Activated naive CD4-positive, alpha-beta T cell treated with anti-CD3 and anti-CD28 coated beads, Interleukin-2, amount 50 U/mL, for 24 hours (primary cell): ENCODE results near the gene DTWD1.
"Not testable (repeated sequence)": the region's sequence is repeated elsewhere in the genome, so short reads cannot be mapped to it uniquely, and the experiment has no call there.

Experiments used
- H3K27ac Mint-ChIP-seq: one replicate; pipeline ENCODE4 v1.8.0; 2021; ENCODE audit warnings: mild to moderate bottlenecking, mixed read lengths
- H3K27me3 Mint-ChIP-seq: one replicate; pipeline ENCODE4 v1.8.0; 2021; ENCODE audit warnings: mixed read lengths
- H3K36me3 Mint-ChIP-seq: one replicate; pipeline ENCODE4 v1.8.0; 2021; ENCODE audit warnings: mixed read lengths
- H3K4me1 Mint-ChIP-seq: one replicate; pipeline ENCODE4 v1.8.0; 2021; ENCODE audit warnings: mixed read lengths
- H3K4me3 Mint-ChIP-seq: one replicate; pipeline ENCODE4 v1.8.0; 2021; ENCODE audit warnings: mild to moderate bottlenecking, mixed read lengths
- H3K9me3 Mint-ChIP-seq: one replicate; pipeline ENCODE4 v1.8.0; 2021; ENCODE audit warnings: mixed read lengths

DTWD1 gene

GRCh38 chr15:49625460-49626036, 4.7 kb downstream of the DTWD1 start:
- Mint-ChIP-seq H3K4me3 (no peak overlapping the region), H3K9me3 (no peaks in the 10 kb centered on the region), H3K4me1 (peaks cover 39% of the 10 kb centered on the region), H3K27me3 (no peaks in the 10 kb centered on the region), H3K36me3 (peaks cover 15% of the 10 kb centered on the region), H3K27ac (no peak overlapping the region)

GRCh38 chr15:49627407-49627877, 6.6 kb downstream of the DTWD1 start:
- H3K27ac Mint-ChIP-seq: no peak overlapping the region

DNA sequence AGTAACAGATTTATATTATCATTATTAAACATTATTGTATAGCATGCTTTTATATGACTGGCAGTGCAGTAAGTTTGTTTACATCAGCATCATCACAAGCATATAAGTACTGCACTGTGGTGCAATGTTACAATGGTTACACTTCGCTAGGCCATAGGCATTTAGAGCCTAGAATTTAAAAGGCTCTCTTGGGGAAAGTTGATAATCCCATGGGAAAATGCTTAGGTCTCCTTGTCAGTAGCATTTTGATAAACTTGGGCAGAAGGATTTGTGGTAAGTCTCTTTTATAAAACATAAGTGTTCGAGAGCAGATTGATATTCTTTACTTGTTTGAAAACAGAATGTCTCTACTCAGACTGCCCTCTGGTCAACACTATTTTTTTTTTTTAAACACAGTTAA, 7.5 kb downstream of the DTWD1 start:
- Mint-ChIP-seq H3K9me3 (no peaks in the 10 kb centered on the region), H3K36me3 (peaks cover 13% of the 10 kb centered on the region), H3K4me1 (peaks cover 13% of the 10 kb centered on the region), H3K4me3 (no peak overlapping the region), H3K27me3 (no peaks in the 10 kb centered on the region), H3K27ac (no peak overlapping the region)

More at GRCh38 chr15:49627407-49627877, 6.6 kb downstream of the DTWD1 start:
- no peaks in the 10 kb centered on the region for H3K9me3 Mint-ChIP-seq
- peaks cover 15% of the 10 kb centered on the region for H3K36me3 Mint-ChIP-seq
- H3K4me1 Mint-ChIP-seq: peaks cover 22% of the 10 kb centered on the region
- no peak overlapping the region for H3K4me3 Mint-ChIP-seq
- H3K27me3 Mint-ChIP-seq: no peaks in the 10 kb centered on the region

- H3K4me1 Mint-ChIP-seq: peaks cover 3% of the 10 kb centered on the region
- H3K27me3 Mint-ChIP-seq: no peaks in the 10 kb centered on the region
- peaks cover 21% of the 10 kb centered on the region for H3K36me3 Mint-ChIP-seq
- no peak overlapping the region for H3K4me3 Mint-ChIP-seq
- H3K27ac Mint-ChIP-seq: no peak overlapping the region
- H3K9me3 Mint-ChIP-seq: no peaks in the 10 kb centered on the region
These were observed 17.0 kb downstream of the DTWD1 start for GRCh38 chr15:49637857-49638256.

DNA sequence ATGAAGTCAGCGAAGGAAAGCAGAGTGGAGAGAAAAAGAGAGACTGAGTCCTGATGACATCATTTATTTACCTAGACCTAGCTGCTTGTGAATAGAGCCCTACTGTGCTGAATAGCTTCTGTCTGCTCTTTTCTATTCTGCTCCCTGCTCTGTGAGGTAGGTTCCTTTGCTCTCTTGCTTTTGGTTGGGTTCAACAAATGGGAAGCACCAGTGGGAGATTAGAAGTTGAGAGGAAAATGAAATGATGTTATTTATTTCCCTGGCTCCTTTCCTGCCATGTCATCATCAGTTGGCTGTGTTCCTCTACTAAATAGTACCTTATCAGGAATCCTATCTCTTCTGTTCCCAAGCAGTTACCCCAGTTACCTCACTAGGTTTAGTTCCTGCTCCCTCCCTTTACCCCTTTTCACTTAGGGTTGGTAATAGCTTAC, 23.5 kb downstream of the DTWD1 start:
- no peaks in the 10 kb centered on the region for H3K9me3 Mint-ChIP-seq
- H3K36me3 Mint-ChIP-seq: peaks cover 12% of the 10 kb centered on the region
- H3K27ac Mint-ChIP-seq: peak overlapping the region; percentile 65
- no peaks in the 10 kb centered on the region for H3K27me3 Mint-ChIP-seq
- no peaks in the 10 kb centered on the region for H3K4me1 Mint-ChIP-seq
- H3K4me3 Mint-ChIP-seq: no peak overlapping the region

GRCh38 chr15:49645277-49645676, 24.4 kb downstream of the DTWD1 start:
- Mint-ChIP-seq H3K4me1 (no peaks in the 10 kb centered on the region), H3K27me3 (no peaks in the 10 kb centered on the region), H3K9me3 (no peaks in the 10 kb centered on the region), H3K27ac (no peak overlapping the region), H3K4me3 (no peak overlapping the region), H3K36me3 (peaks cover 12% of the 10 kb centered on the region)

DNA sequence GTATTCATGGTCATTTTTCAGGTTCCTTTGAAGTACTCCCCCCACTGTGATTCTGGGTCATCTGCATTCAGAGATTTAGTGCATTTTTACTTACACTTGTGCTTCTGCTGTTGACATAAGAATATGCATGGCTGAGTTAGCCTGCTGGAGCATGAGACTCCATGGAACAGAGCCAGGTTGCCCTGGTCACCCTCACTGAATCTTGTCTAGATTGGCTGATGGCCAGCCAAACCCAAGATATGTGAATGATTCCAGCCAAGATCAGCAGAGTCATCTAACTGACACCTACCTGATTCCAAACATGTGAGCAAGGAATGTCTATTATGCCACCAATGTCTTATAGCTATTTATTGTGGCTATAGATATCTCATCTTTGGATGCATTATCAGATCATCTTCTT, 25.1 kb downstream of the DTWD1 start:
- Mint-ChIP-seq H3K4me1 (no peaks in the 10 kb centered on the region), H3K27ac (no peak overlapping the region), H3K9me3 (no peaks in the 10 kb centered on the region), H3K4me3 (no peak overlapping the region), H3K36me3 (peaks cover 10% of the 10 kb centered on the region), H3K27me3 (no peaks in the 10 kb centered on the region)

- Mint-ChIP-seq H3K4me3 (no peak overlapping the region), H3K27me3 (no peaks in the 10 kb centered on the region), H3K36me3 (peaks cover 5% of the 10 kb centered on the region), H3K9me3 (no peaks in the 10 kb centered on the region), H3K27ac (no peak overlapping the region), H3K4me1 (no peaks in the 10 kb centered on the region)
These were observed 26.0 kb downstream of the DTWD1 start for GRCh38 chr15:49646891-49647290.

DNA sequence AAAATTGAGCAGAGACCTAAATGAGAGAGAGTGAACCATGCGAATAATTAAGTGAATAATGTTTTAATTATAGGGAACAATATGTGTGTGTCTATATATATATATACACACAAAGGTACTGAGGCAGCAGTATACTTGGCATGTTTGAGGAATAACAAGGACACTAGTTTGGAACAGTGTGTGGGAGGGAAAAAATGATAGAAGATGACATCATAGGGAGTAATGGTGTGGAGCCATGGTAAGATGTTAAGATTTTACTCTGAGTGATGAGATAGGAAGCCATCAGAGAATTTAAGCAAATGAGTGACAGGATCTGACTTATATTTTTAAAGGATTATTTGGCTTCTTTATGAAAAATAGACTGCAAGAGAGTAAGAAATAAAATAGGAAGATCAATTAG, 29.1 kb downstream of the DTWD1 start:
- H3K36me3 Mint-ChIP-seq: peaks cover 2% of the 10 kb centered on the region
- peaks cover 10% of the 10 kb centered on the region for H3K9me3 Mint-ChIP-seq
- H3K27me3 Mint-ChIP-seq: peaks cover 1% of the 10 kb centered on the region
- H3K27ac Mint-ChIP-seq: no peak overlapping the region
- H3K4me1 Mint-ChIP-seq: no peaks in the 10 kb centered on the region
- no peak overlapping the region for H3K4me3 Mint-ChIP-seq

DNA sequence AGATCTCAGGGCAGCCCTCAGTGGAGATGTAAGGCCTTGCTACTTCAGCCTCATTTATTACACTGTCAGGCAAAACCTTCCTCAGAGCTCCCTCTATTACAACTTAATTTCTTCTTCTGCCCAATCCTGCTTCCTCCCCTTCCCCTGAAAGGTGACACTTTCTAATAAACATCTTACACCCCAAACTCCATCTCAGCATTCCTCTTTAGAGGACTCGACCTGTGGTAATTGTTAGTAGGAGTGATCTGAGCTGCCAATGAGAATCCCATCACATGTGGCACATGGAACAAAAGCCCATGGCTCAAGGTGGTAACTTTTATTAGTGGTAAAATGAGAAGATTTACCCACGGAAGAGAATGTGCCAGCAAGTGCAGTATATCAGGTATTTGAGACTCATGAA, 29.8 kb downstream of the DTWD1 start:
- Mint-ChIP-seq H3K27me3 (peaks cover 1% of the 10 kb centered on the region), H3K36me3 (peaks cover 2% of the 10 kb centered on the region), H3K4me3 (no peak overlapping the region), H3K27ac (no peak overlapping the region), H3K9me3 (peaks cover 10% of the 10 kb centered on the region), H3K4me1 (no peaks in the 10 kb centered on the region)

- H3K9me3 Mint-ChIP-seq: peaks cover 12% of the 10 kb centered on the region
- H3K4me3 Mint-ChIP-seq: no peak overlapping the region
- H3K4me1 Mint-ChIP-seq: no peaks in the 10 kb centered on the region
- peaks cover 2% of the 10 kb centered on the region for H3K36me3 Mint-ChIP-seq
- H3K27me3 Mint-ChIP-seq: peaks cover 4% of the 10 kb centered on the region
- H3K27ac Mint-ChIP-seq: no peak overlapping the region
These were observed 32.1 kb downstream of the DTWD1 start for GRCh38 chr15:49652922-49653321.

DNA sequence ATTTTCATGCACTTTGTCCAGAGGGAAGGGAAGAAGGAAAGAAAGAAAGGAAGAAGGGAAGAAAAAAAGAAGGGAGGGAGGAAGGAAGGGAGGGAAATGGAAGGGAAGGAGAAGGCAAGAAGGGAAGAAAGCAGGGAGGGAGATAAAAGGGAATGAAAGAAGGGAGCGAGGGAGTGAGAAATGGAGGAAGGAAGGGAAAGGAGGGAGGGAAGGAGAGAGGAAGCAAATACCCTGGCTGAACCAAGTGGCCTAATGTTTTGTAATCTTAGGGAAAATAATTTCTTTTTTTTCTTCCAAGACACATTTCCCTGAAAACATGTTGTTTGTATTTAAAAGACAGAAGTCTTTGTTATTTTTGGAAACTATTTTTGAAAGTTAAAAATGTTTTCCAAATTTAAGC, 35.9 kb downstream of the DTWD1 start:
- H3K27ac Mint-ChIP-seq: no peak overlapping the region
- peaks cover 18% of the 10 kb centered on the region for H3K9me3 Mint-ChIP-seq
- H3K4me1 Mint-ChIP-seq: no peaks in the 10 kb centered on the region

GRCh38 chr15:49664716-49665115, 43.9 kb downstream of the DTWD1 start:
- H3K4me3 Mint-ChIP-seq: no peak overlapping the region
- no peaks in the 10 kb centered on the region for H3K36me3 Mint-ChIP-seq
- peaks cover 19% of the 10 kb centered on the region for H3K27me3 Mint-ChIP-seq
- H3K9me3 Mint-ChIP-seq: no peaks in the 10 kb centered on the region
- H3K27ac Mint-ChIP-seq: no peak overlapping the region
- H3K4me1 Mint-ChIP-seq: no peaks in the 10 kb centered on the region

More for the DNA sequence above, 35.9 kb downstream of the DTWD1 start:
- Mint-ChIP-seq H3K27me3 (peaks cover 12% of the 10 kb centered on the region), H3K36me3 (peaks cover 2% of the 10 kb centered on the region), H3K4me3 (no peak overlapping the region)

GRCh38 chr15:49666486-49666885, 45.6 kb downstream of the DTWD1 start:
- H3K9me3 Mint-ChIP-seq, H3K27ac Mint-ChIP-seq, H3K4me3 Mint-ChIP-seq, H3K36me3 Mint-ChIP-seq, H3K4me1 Mint-ChIP-seq: not testable (repeated sequence)
- peaks cover 14% of the 10 kb centered on the region for H3K27me3 Mint-ChIP-seq

- Mint-ChIP-seq H3K4me3 (no peak overlapping the region), H3K27me3 (peaks cover 10% of the 10 kb centered on the region), H3K36me3 (no peaks in the 10 kb centered on the region)
These were observed 48.4 kb downstream of the DTWD1 start for GRCh38 chr15:49669288-49669687.

DNA sequence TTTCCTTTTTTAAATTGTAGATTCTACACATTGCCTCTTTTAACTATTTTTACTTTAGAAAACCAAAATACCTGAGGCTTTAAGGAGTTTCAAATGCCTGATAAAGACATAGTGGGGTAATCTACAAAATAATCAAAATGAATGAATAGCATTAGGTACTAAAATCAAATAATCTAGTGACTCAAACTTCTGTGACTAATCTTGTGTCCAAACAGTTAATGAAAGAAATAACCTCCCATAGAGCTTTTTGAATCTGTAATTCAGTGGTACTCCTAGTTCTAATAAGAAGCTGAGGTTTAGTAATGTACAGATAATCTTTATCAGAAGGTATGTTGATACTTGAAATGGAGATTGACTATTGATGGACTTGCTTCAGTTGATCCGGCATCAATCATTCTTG, 53.0 kb downstream of the DTWD1 start:
- Mint-ChIP-seq H3K27me3 (peaks cover 21% of the 10 kb centered on the region), H3K4me1 (no peaks in the 10 kb centered on the region), H3K4me3 (no peak overlapping the region), H3K9me3 (no peaks in the 10 kb centered on the region), H3K27ac (no peak overlapping the region), H3K36me3 (no peaks in the 10 kb centered on the region)

More at GRCh38 chr15:49669288-49669687, 48.4 kb downstream of the DTWD1 start:
- no peak overlapping the region for H3K27ac Mint-ChIP-seq
- no peaks in the 10 kb centered on the region for H3K9me3 Mint-ChIP-seq
- H3K4me1 Mint-ChIP-seq: no peaks in the 10 kb centered on the region

DNA sequence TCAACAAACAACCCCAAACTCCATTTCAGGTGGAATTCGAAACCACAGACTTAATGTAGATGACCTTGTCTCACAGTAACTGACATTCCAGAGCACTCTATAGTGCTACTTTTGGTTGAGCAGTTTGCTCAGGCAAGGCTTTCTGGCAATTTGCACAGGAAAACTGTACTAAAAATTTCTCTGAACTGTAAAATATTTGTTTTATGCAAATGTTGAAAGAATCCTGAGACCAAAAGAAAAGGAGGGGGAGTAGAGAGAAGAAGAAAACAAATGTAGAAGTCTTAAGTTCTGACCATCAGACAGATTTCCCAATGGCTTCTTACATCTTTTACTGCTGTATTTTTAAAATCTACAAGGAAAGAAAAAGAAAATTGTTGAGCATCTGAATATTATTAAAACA, 53.5 kb downstream of the DTWD1 start:
- Mint-ChIP-seq H3K4me1 (no peaks in the 10 kb centered on the region), H3K27ac (no peak overlapping the region), H3K9me3 (no peaks in the 10 kb centered on the region), H3K27me3 (peaks cover 24% of the 10 kb centered on the region), H3K36me3 (no peaks in the 10 kb centered on the region), H3K4me3 (no peak overlapping the region)
